HepG2 (cell line): ENCODE data around the gene LGALS4. TPM values are rescaled to one million over a fixed set of nuclear protein-coding genes. Genes with fewer than 3 reads are reported as not detected.

ENCODE experiments used
- EED ChIP-seq: sonication (generic); formaldehyde crosslinking; IDR thresholded peaks from 2 replicates; pipeline ENCODE4 v1.5.0; 2020; ENCODE audit warnings: mild to moderate bottlenecking, missing genetic modification reagents
- GFI1 ChIP-seq: sonication (generic); formaldehyde crosslinking; IDR thresholded peaks from 2 replicates; pipeline ENCODE4 v1.5.0; 2020; ENCODE audit warnings: missing genetic modification reagents, mild to moderate bottlenecking, borderline replicate concordance
- HNF4G ChIP-seq, 2 experiments: sonication (generic) in 1 of 2; formaldehyde crosslinking in 1 of 2; IDR thresholded peaks; 2 replicates each; pipeline versions ENCODE4 v1.4.0 to v1.6.1; 2011 to 2020; ENCODE audit warnings: borderline replicate concordance in 2 of 2, low read depth in 2 of 2, mild to moderate bottlenecking in 2 of 2, low read length in 1 of 2, missing genetic modification reagents in 1 of 2, moderate library complexity in 1 of 2
- MXD4 ChIP-seq: IDR thresholded peaks from 2 replicates; pipeline ENCODE4 v1.6.1; 2016; ENCODE audit warnings: mild to moderate bottlenecking, missing biosample characterization, missing genetic modification reagents
- SAP130 ChIP-seq: IDR thresholded peaks from 2 replicates; pipeline ENCODE4 v1.6.1; 2016; ENCODE audit warnings: low read depth
- ZNF281 ChIP-seq: sonication (generic); formaldehyde crosslinking; IDR thresholded peaks from 2 replicates; pipeline ENCODE4 v1.4.0; 2020; ENCODE audit warnings: missing genetic modification reagents, borderline replicate concordance
- ZNF432 ChIP-seq: sonication (generic); formaldehyde crosslinking; IDR thresholded peaks from 2 replicates; pipeline ENCODE4 v1.5.0; 2020; ENCODE audit warnings: missing genetic modification reagents, mild to moderate bottlenecking, borderline replicate concordance
- ZNF468 ChIP-seq: sonication (generic); formaldehyde crosslinking; IDR thresholded peaks from 2 replicates; pipeline ENCODE4 v1.8.0; 2022; ENCODE audit warnings: mild to moderate bottlenecking, moderate library complexity, missing genetic modification reagents
- ZNF546 ChIP-seq: sonication (generic); formaldehyde crosslinking; conservative IDR thresholded peaks from 2 replicates; pipeline ENCODE4 v1.8.1; 2023; ENCODE audit warnings: mild to moderate bottlenecking, missing genetic modification reagents
- ZNF558 ChIP-seq: sonication (generic); formaldehyde crosslinking; IDR thresholded peaks from 2 replicates; pipeline ENCODE4 v1.9.0; 2022; ENCODE audit warnings: mild to moderate bottlenecking, missing genetic modification reagents, borderline replicate concordance
- ZNF792 ChIP-seq: IDR thresholded peaks from 2 replicates; pipeline ENCODE4 v1.6.1; 2016
- polyA plus RNA-seq, 8 experiments: library from polyadenylated mRNA; depleted of rRNA in 3 of 8; stranded (reverse) in 7 of 8; unstranded in 1 of 8; fragments of >200 nt; fragmentation: Illumina TruSeq in 4 of 8; extraction: Trizol in 4 of 8; gene quantifications; 2 replicates each; pipeline versions ENCODE4 v1.2.1 to v1.2.3, GENCODE V29; 2011 to 2016; ENCODE audit warnings: low read depth in 4 of 8, missing spikeins in 1 of 8, mixed read lengths in 1 of 8; ENCODE audit not compliant: insufficient read depth in 1 of 8
- total RNA-seq, 5 experiments: library from RNA; depleted of rRNA; stranded (reverse); fragments of >200 nt; fragmentation: Illumina TruSeq; extraction: Trizol; gene quantifications; 2 replicates each; pipeline ENCODE4 v1.2.3, GENCODE V29; 2016; ENCODE audit warnings: low read depth in 1 of 5
- TF ChIP-seq, protein P1 (sequence below): sonication (generic); formaldehyde crosslinking; IDR thresholded peaks from 2 replicates; pipeline ENCODE4 v1.5.0; 2020; ENCODE audit warnings: mild to moderate bottlenecking, missing genetic modification reagents, borderline replicate concordance
- TF ChIP-seq, protein P2 (sequence below): sonication (generic); formaldehyde crosslinking; conservative IDR thresholded peaks from 2 replicates; pipeline ENCODE4 v1.4.0; 2020; ENCODE audit warnings: missing genetic modification reagents

LGALS4 gene
- total and polyA plus RNA-seq, 2 of the 13 experiments (the other 11 are each of a cell fraction or from before 2014, with no cell fraction given): 0.24 to 0.71 TPM

DNA sequence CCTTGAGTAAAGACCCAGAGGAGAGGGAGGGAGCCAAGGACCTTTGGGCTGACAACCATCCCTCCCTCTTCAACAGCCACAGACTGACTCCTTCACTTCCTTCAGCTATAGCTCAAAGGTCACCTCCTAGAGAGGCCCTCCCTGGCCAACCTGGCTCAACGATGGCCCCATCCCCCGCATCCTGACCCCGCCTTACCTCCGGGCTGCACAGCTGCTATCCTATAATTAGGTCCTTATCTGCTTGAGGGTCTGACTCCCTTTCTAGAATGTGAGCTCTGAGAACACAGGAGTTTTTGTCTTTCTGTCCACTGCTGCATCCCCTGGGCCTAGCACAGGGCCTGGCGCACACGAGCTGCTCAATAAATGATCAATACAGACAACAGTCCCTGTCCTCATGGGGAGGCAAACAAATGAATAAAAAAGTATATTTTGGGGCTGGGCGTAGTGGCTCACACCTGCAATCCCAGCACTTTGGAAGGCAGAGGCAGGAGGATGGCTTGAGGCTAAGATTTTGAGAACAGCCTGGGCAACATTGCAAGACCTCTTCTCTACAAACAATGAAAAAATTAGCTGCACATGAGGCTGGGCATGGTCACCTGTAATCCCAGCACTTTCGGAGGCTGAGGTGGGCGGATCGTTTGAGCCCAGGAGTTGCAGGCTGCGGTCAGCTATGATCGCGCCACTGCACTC is 6.6 kb upstream of the LGALS4 start (continued):
- TF ChIP-seq ZNF432 (CRISPR knock-in tag) (no peak), EED (CRISPR knock-in tag) (no peak), ZNF558 (no peak), HNF4G (IDR thresholded peaks at IDR 0.05; ENCODE audit: borderline replicate concordance, low read depth, low read length) (peak; percentile 87), HNF4G (CRISPR knock-in tag; IDR thresholded peaks at IDR 0.05; ENCODE audit: borderline replicate concordance, low read depth) (peak; percentile 20; the same call in 1 of the 2 replicates), ZNF792 (CRISPR knock-in tag) (0 out of 2 replicates have a peak, but pooled peaks have one; percentile 49), GFI1 (CRISPR knock-in tag) (0 out of 2 replicates have a peak, but pooled peaks have one; percentile 69), ZNF468 (CRISPR knock-in tag) (no peak), ZNF281 (CRISPR knock-in tag) (peak; percentile 97), SAP130 (CRISPR knock-in tag) (0 out of 2 replicates have a peak, but pooled peaks have one; percentile 12), ZNF546 (CRISPR knock-in tag) (no peak), MXD4 (no peak)
- TF ChIP-seq, protein P1, sequence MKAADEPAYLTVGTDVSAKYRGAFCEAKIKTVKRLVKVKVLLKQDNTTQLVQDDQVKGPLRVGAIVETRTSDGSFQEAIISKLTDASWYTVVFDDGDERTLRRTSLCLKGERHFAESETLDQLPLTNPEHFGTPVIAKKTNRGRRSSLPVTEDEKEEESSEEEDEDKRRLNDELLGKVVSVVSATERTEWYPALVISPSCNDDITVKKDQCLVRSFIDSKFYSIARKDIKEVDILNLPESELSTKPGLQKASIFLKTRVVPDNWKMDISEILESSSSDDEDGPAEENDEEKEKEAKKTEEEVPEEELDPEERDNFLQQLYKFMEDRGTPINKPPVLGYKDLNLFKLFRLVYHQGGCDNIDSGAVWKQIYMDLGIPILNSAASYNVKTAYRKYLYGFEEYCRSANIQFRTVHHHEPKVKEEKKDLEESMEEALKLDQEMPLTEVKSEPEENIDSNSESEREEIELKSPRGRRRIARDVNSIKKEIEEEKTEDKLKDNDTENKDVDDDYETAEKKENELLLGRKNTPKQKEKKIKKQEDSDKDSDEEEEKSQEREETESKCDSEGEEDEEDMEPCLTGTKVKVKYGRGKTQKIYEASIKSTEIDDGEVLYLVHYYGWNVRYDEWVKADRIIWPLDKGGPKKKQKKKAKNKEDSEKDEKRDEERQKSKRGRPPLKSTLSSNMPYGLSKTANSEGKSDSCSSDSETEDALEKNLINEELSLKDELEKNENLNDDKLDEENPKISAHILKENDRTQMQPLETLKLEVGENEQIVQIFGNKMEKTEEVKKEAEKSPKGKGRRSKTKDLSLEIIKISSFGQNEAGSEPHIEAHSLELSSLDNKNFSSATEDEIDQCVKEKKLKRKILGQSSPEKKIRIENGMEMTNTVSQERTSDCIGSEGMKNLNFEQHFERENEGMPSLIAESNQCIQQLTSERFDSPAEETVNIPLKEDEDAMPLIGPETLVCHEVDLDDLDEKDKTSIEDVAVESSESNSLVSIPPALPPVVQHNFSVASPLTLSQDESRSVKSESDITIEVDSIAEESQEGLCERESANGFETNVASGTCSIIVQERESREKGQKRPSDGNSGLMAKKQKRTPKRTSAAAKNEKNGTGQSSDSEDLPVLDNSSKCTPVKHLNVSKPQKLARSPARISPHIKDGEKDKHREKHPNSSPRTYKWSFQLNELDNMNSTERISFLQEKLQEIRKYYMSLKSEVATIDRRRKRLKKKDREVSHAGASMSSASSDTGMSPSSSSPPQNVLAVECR (CRISPR knock-in tag): peak; percentile 18; the same call in 1 of the 2 replicates
- TF ChIP-seq, protein P2, sequence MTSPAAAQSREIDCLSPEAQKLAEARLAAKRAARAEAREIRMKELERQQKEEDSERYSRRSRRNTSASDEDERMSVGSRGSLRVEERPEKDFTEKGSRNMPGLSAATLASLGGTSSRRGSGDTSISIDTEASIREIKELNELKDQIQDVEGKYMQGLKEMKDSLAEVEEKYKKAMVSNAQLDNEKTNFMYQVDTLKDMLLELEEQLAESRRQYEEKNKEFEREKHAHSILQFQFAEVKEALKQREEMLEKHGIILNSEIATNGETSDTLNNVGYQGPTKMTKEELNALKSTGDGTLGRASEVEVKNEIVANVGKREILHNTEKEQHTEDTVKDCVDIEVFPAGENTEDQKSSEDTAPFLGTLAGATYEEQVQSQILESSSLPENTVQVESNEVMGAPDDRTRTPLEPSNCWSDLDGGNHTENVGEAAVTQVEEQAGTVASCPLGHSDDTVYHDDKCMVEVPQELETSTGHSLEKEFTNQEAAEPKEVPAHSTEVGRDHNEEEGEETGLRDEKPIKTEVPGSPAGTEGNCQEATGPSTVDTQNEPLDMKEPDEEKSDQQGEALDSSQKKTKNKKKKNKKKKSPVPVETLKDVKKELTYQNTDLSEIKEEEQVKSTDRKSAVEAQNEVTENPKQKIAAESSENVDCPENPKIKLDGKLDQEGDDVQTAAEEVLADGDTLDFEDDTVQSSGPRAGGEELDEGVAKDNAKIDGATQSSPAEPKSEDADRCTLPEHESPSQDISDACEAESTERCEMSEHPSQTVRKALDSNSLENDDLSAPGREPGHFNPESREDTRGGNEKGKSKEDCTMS (CRISPR knock-in tag): no peak
